ENCODE data around the gene TBX4.

The TBX4 gene

GRCh38 chr17:61467416-61468262, 15.4 kb downstream of the TBX4 start:
- no peak for DNase-seq

- no peak for DNase-seq
Observed at GRCh38 chr17:61468263-61468907, 16.2 kb downstream of the TBX4 start.

- no peak for DNase-seq
Observed at GRCh38 chr17:61469474-61469873, 17.3 kb downstream of the TBX4 start.

GRCh38 chr17:61469949-61470348, 17.7 kb downstream of the TBX4 start:
- DNase-seq: no peak

- DNase-seq: no peak
Observed at GRCh38 chr17:61470530-61471136, 18.4 kb downstream of the TBX4 start.

- no peak for DNase-seq
Observed at GRCh38 chr17:61474235-61474927, 22.2 kb downstream of the TBX4 start.

GRCh38 chr17:61474934-61475333, 22.7 kb downstream of the TBX4 start:
- DNase-seq: no peak

- no peak for DNase-seq
Observed at GRCh38 chr17:61475726-61476125, 23.5 kb downstream of the TBX4 start.

GRCh38 chr17:61476476-61477203, 24.4 kb downstream of the TBX4 start:
- no peak for DNase-seq

- DNase-seq: no peak
Observed at GRCh38 chr17:61477204-61477834, 25.1 kb downstream of the TBX4 start.

GRCh38 chr17:61478026-61478789, 26.0 kb downstream of the TBX4 start:
- no peak for DNase-seq

- DNase-seq: no peak
Observed at GRCh38 chr17:61478790-61479492, 26.7 kb downstream of the TBX4 start.

- no peak for DNase-seq
Observed at GRCh38 chr17:61479493-61480413, 27.5 kb downstream of the TBX4 start.

GRCh38 chr17:61480414-61480807, 28.2 kb downstream of the TBX4 start:
- no peak for DNase-seq

- no peak for DNase-seq
Observed at GRCh38 chr17:61481421-61481820, 29.2 kb downstream of the TBX4 start.

GRCh38 chr17:61482467-61482866, 30.2 kb downstream of the TBX4 start:
- DNase-seq: no peak

- no peak for DNase-seq
Observed at GRCh38 chr17:61483778-61484116, 31.5 kb downstream of the TBX4 start.

- no peak for DNase-seq
Observed at GRCh38 chr17:61484174-61484573, 32.0 kb downstream of the TBX4 start.

- peak; percentile 28 for DNase-seq
Observed at GRCh38 chr17:61485067-61485775, 33.0 kb downstream of the TBX4 start.
